Spleen (tissue), 11 donors: ENCODE results near the gene DRAP1. TPM values are rescaled to one million over a fixed set of nuclear protein-coding genes. Genes with fewer than 3 reads are reported as not detected.

ENCODE experiments used
- DNase-seq: peaks from one replicate; pipeline ENCODE4 v3.0.0-alpha.2; 2020
- H3K27ac ChIP-seq, 8 donors: fragments of 200-600 bp; sonication (generic) in 7 of 8; 1 replicate in 4 of 8; 2 replicates in 4 of 8; pipeline versions ENCODE4 v1.5.0 to v1.8.0; 2016 to 2021; ENCODE audit warnings: inconsistent platforms in 4 of 8, mild to moderate bottlenecking in 4 of 8, moderate library complexity in 1 of 8
- H3K27me3 ChIP-seq, 7 donors: fragments of 200-600 bp; sonication (generic) in 6 of 7; replicated peaks in 1 of 7; 1 replicate in 4 of 7; 2 replicates in 3 of 7; pipeline versions ENCODE4 v1.5.0 to v1.8.0; 2016 to 2021; ENCODE audit warnings: inconsistent platforms in 3 of 7, mild to moderate bottlenecking in 1 of 7
- H3K36me3 ChIP-seq, 6 donors: fragments of 200-600 bp; sonication (generic) in 5 of 6; 1 replicate in 4 of 6; 2 replicates in 2 of 6; pipeline versions ENCODE4 v1.5.0 to v1.8.0; 2016 to 2021; ENCODE audit warnings: inconsistent platforms in 2 of 6
- H3K4me1 ChIP-seq, 6 donors: fragments of 200-600 bp; sonication (generic) in 5 of 6; 1 replicate in 3 of 6; 2 replicates in 3 of 6; pipeline versions ENCODE4 v1.5.0 to v1.8.0; 2016 to 2021; ENCODE audit warnings: inconsistent platforms in 3 of 6
- H3K4me3 ChIP-seq, 8 donors: fragments of 200-600 bp; sonication (generic) in 7 of 8; 1 replicate in 4 of 8; 2 replicates in 4 of 8; pipeline versions ENCODE4 v1.5.0 to v1.8.0; 2016 to 2021; ENCODE audit warnings: inconsistent platforms in 4 of 8, mild to moderate bottlenecking in 4 of 8, moderate library complexity in 2 of 8
- H3K9me3 ChIP-seq, 8 donors: fragments of 200-600 bp; sonication (generic) in 7 of 8; 1 replicate in 4 of 8; 2 replicates in 4 of 8; pipeline versions ENCODE4 v1.5.0 to v1.8.0; 2016 to 2021; ENCODE audit warnings: inconsistent platforms in 4 of 8
- CTCF ChIP-seq, 11 experiments: fragments of 200-600 bp in 7 of 11; fragments of 450-650 bp in 4 of 11; sonication (generic) in 4 of 11; IDR thresholded peaks in 8 of 11; conservative IDR thresholded peaks in 3 of 11; 1 replicate in 7 of 11; 2 replicates in 4 of 11; pipeline versions ENCODE4 v1.4.0 to v1.8.0; 2016 to 2021; ENCODE audit warnings: antibody characterized with exemption in 11 of 11, inconsistent platforms in 4 of 11, mild to moderate bottlenecking in 1 of 11
- POLR2A ChIP-seq, 3 donors: fragments of 450-650 bp; IDR thresholded peaks; one replicate each; pipeline ENCODE4 v1.5.1; 2017; ENCODE audit warnings: antibody characterized with exemption in 3 of 3, mild to moderate bottlenecking in 1 of 3
- POLR2AphosphoS5 ChIP-seq, 3 donors: sonication (generic); formaldehyde crosslinking; IDR thresholded peaks; one replicate each; pipeline ENCODE4 v1.5.1; 2017; ENCODE audit warnings: antibody characterized with exemption in 3 of 3
- WGBS, 5 donors: extraction: QIAGEN DNeasy Blood & Tissue Kit in 3 of 5; methylation state at CpG; one replicate each; pipeline versions ENCODE4 v1.1.5 to v1.1.7; 2013 to 2018; 5-methylcytosine and 5-hydroxymethylcytosine counted together
- intact Hi-C: fragments of 100-400 bp; cut with DNase I; formaldehyde crosslinking; loops from one replicate; pipeline ENCODE4 v1.15.0; 2023; ENCODE audit warnings: low total_unique reads
- polyA plus RNA-seq, 3 donors: library from polyadenylated mRNA; stranded (reverse); fragments of 200-250 nt; gene quantifications; one replicate each; pipeline ENCODE4 v1.2.1, GENCODE V29; 2013
- total RNA-seq, 7 donors: library from RNA; depleted of rRNA in 3 of 7; stranded (reverse); fragments of >200 nt in 3 of 7; fragmentation: NEBNext Ultra II Directional in 4 of 7; extraction: Animal tissue kit (Norgen Biotek cat#: 25700) in 4 of 7; gene quantifications; one replicate each; pipeline versions ENCODE4 v1.1.0 to v1.2.1, GENCODE V29; 2016 to 2021
- donor health status: healthy with polysubstance abuse.
- donor health status: DM: no; HTN: no; CAD: no; lungs with moderate emphysema.
- donor health status: DM: no; HTN: no; CAD: no.
- donor health status: Bipolar disorder and iron deficiency.
- donor health status: healthy.
- donor health status: DM: no; HTN: no; CAD: no.
- donor health status: DM: yes; HTN: yes; CAD: no.

DRAP1 gene
- total and polyA plus RNA-seq, 10 donors: 58.3 to 123 (median 71.5) TPM

- WGBS, 5 donors: 34 to 57% (median 48%) methylated on average over 9 to 10 of the region's 10 CpGs
- intact Hi-C loops: no loop called here
- Histone ChIP-seq H3K4me1 (peaks cover 37 to 74% (median 56%) of the 10 kb centered on the region in 6 donors), H3K9me3 (no peaks in the 10 kb centered on the region), H3K4me3 (peak overlapping the region in 2 of 8 donors; percentile 13 to 15), H3K27me3 (peaks cover 0 to under 1% (median 0%) of the 10 kb centered on the region in 7 donors), H3K27ac (peak overlapping the region in 7 of 8 donors; percentile 36 to 98 (median 71)), H3K36me3 (peaks cover 0 to 14% (median 0%) of the 10 kb centered on the region in 6 donors)
- TF ChIP-seq CTCF (IDR thresholded peaks at IDR 0.05 in 8 of 11, conservative IDR thresholded peaks at IDR 0.05 in 3 of 11) (no peak), POLR2A (IDR thresholded peaks at IDR 0.05) (no peak), POLR2AphosphoS5 (IDR thresholded peaks at IDR 0.05) (no peak)
- no peak for DNase-seq
Observed at GRCh38 chr11:65915101-65915820, 4.0 kb upstream of the DRAP1 start.

- Histone ChIP-seq H3K27me3 (no peaks in the 10 kb centered on the region), H3K4me1 (peaks cover 43 to 80% (median 62%) of the 10 kb centered on the region in 6 donors), H3K9me3 (no peaks in the 10 kb centered on the region), H3K36me3 (peaks cover 0 to 19% (median 2%) of the 10 kb centered on the region in 6 donors), H3K27ac (peak overlapping the region in 7 of 8 donors; percentile 36 to 98 (median 71)), H3K4me3 (peak overlapping the region in 2 of 8 donors; percentile 13 to 15)
- TF ChIP-seq POLR2AphosphoS5 (IDR thresholded peaks at IDR 0.05): peak; percentile 64 to 77 (median 65)
- TF ChIP-seq CTCF (IDR thresholded peaks at IDR 0.05 in 8 of 11, conservative IDR thresholded peaks at IDR 0.05 in 3 of 11): no peak
- DNase-seq: peak; percentile 84
- intact Hi-C loops: no loop called here
- 26 to 54% (median 32%) methylated on average over 3 to 13 of the region's 13 CpGs for WGBS, 5 donors
Observed at GRCh38 chr11:65915821-65916251, 3.4 kb upstream of the DRAP1 start.

- intact Hi-C loops: no loop called here
Observed at GRCh38 chr11:65916391-65916790, 2.8 kb upstream of the DRAP1 start.

More at GRCh38 chr11:65916391-65916790, 2.8 kb upstream of the DRAP1 start:
- WGBS, 5 donors: 69 to 86% (median 79%) methylated on average over 7 of the region's 7 CpGs
- peak overlapping the region in 6 of 8 donors; percentile 56 to 98 (median 72) for H3K27ac ChIP-seq
- H3K36me3 ChIP-seq: peaks cover 0 to 24% (median 2%) of the 10 kb centered on the region in 6 donors
- no peak for DNase-seq
- no peaks in the 10 kb centered on the region for H3K27me3 ChIP-seq
- TF ChIP-seq CTCF (IDR thresholded peaks at IDR 0.05 in 8 of 11, conservative IDR thresholded peaks at IDR 0.05 in 3 of 11) (no peak), POLR2AphosphoS5 (IDR thresholded peaks at IDR 0.05) (no peak), POLR2A (IDR thresholded peaks at IDR 0.05) (no peak)
- H3K4me1 ChIP-seq: peaks cover 47 to 82% (median 64%) of the 10 kb centered on the region in 6 donors
- no peaks in the 10 kb centered on the region for H3K9me3 ChIP-seq
- H3K4me3 ChIP-seq: peak overlapping the region in 2 of 8 donors; percentile 96 to 100
